NCI-H128 (cell line): Measurements from ENCODE around the gene EYA2.

Experiments
- DNase-seq: peaks from one replicate; lab custom pipeline; 2025; ENCODE audit not compliant: unreplicated experiment; lab: John Stamatoyannopoulos, UW

EYA2 gene

DNA sequence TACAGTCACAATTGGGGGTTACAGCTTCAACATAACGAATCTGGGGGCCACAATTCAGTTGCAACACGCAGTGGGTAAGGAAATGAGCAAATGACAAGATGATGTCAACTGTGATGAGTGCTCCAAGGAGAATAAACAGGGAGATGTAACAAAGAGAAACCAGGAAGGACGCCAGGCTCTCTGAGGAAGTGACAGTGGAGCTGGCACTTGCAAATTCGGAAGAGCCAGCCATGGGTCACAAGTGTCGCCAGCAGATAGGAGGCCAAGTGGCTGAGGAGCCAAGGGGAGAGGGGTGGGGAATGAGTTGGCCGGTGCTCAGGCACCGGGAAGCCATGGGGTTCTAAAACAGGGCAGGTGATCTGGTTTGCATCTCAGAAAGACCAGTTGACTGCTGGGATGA, 136.4 kb downstream of the EYA2 start:
- DNase-seq: no peak

DNA sequence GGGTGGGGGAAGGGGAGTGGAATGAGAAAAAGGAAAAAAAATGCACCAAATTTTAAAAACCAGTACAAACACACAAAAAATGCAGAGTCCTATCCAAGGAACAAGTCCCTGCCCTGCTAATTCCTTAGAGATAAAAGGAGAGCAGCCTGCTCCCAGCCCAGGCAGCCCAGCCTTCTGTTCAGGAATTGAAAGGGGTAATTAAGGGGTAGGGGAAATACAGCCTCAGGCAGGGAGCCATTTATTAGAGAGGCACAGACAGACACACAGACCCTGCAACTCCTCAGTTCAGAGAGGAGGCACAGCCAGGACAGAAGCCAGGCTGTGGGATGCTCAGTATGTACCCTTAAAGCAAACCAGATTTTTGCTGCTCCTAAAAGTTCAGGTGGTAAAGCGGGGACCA, 137.2 kb downstream of the EYA2 start:
- no peak for DNase-seq

DNA sequence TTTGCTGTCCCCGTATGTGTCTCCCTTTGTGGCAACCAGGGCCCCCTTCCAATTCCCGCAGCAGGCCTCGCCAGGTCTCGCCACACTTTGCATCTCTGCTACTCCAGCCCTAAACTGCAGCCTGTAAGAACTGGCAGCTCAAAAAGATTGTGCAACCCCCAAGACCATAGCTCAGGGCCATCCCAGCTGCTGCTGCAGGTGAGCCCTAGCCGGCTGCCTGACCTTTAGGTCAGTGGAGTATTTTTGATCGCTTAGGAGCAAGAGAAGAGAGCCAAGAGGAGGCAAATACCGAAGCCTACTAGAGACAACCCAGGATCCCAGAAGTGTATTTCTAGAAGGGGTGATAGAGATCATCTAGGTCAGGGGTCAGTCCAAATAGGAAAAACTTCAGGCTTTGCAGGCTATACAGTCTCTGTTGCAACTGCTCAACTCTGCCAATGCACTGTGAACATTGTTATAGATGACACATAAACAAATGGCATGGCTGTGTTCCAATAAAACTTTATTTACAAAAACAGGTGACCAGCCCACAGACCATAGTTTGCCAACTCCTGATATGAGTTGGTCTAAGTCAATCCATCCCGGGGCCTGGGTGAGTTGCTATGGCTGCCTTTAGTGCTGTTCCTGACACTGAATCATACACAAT, 138.4 kb downstream of the EYA2 start:
- DNase-seq: no peak

DNA sequence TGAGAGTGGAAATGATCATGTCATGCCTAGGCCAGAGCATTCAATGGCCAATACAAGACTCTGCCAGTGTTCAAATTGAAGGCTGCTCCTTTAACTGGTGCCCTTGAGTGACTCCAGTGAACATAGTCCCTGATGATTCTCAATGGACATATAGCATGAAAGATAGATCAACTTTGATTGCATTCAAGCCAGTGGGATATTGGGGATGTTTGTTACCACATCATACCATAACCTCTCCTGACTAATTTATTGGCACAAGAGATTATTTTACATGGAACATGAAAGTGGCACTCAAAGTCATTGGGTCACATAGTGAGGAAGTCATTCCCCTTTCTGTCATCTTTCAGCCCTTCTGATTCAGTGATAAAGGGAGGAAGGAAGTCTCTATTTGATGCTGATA, 139.0 kb downstream of the EYA2 start:
- no peak for DNase-seq

DNA sequence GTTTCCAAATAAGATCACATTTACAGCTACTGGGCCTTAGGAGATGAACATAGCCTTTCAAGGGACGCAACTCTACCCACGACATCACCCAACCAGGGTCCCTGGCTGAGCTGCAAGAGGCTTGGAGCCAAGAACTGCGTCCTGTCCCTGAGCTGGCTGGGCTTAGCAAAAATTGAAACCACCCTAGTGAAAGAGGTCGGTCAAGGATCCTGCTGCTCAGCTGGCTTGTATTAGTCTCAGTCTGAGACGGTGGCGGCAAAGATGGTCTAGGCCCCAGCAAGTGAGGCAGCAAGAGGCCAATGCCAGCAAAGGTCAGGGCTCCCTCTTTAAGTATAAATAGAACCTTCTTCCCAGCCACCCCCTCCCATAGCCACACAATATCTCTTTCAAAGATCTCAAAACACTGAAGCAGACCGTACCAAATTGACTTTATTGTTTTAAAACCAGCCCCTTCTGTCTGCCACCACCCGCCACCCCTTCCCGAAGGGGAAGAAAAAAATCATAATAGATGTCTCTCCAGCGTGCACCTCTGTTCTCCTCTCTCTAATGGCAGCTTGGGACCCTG, 140.5 kb downstream of the EYA2 start:
- no peak for DNase-seq

DNA sequence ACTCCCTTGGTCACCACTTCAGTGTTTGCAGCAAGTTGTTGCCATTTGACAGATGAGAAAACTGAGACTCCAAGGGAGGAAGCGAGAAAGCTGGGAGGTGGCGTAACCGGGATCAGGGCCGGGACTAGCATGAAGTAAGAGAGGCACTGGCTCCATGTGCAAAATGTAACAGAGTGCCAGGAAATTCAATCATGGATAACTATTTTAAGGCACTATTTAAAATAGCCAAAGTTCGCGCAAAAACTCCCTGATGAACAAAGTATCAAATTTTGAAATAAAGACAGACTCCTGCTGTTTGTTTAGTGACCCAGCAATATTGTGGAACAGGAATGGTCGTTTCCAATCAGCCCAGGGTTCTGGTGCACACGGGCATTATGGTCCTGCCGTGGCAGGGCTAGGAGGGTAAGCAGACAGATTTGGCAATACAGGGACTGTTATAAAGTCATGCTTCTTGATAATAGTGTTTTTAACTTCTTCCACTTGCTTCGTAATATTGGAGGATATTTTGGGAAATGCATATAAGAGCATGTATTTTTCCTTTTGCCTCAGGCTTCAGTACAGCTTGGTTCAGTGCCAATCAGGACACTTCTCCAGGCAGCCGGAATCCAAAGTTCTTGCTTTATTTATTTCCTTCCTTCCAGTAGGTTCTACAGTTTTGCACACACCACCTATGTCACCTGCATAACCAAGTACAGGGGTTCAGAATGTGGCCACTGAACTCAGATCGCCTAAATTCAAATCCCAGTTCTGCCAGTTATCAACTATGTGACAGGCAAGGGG, 141.6 kb downstream of the EYA2 start:
- no peak for DNase-seq

DNA sequence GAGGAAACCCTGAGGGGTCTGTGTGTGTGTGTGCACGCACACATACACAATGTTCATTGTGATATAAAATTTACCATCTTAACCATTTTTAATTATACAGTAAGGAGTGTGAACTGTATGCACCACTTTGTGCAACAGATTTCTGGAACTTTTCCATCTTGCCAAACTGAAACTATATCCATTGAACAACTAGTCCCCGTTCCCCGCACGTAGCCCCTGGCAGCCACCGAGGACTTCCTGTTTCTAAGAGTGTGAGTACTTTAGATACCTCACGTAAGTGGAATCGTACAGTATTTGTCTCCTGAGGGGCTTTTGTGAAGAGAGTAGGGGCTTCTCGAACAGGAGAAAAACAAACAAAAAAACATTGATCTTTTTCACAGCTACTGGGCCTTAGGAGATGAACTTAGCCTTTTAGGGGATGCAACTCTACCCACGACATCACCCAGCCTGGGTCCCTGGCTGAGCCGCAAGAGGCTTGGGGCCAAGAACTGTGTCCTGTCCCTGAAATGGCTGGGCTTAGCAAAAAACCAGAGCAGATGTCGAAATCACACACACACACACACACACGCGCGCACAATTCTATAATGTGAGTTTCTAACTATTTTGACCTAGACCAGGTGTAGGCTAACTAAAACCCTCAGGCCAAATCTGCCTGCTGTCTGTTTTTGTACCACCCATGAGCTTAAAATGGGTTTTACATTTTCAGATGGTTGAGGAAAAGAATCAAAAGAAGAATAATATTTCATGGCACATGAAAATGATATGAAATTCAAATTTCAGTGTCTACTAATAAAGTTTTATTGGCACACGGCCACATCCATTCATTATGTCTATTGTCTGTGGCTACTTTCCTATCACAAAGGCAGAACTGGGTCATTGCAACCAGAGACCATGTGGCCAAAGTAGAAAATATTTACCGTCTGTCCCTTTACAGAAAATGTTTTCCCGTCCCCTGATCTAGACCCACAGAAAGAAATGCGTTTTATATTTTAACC, 144.2 kb downstream of the EYA2 start:
- no peak for DNase-seq

DNA sequence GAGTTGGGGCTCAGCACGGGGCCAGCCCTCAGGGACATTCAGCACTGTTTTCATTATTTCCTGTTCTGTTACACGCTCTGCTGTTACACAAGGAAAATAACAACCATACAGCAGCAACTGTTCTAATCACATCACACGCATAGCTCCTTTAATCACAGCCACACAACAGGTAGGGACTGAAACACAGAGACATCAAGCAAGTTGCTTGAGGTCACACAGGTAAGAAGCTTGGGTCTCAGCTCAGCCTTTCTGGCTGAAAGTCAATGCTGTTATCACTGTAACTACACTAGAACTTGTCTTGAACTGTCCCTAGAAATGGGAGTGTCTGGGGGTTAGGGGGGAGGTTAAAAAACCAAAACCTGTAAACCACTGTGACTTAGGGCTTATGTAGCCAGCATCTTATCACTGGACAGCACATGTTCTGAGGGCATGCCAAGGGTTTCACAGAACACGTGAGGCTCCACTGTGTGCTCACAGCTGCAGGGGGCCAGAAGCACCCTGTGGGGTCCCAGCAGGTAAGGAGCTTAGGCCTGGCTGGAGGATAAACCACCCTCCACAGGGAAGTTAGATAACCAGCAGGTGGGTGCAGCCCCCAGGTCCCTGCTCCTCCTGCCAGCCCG, 146.0 kb downstream of the EYA2 start:
- DNase-seq: no peak

DNA sequence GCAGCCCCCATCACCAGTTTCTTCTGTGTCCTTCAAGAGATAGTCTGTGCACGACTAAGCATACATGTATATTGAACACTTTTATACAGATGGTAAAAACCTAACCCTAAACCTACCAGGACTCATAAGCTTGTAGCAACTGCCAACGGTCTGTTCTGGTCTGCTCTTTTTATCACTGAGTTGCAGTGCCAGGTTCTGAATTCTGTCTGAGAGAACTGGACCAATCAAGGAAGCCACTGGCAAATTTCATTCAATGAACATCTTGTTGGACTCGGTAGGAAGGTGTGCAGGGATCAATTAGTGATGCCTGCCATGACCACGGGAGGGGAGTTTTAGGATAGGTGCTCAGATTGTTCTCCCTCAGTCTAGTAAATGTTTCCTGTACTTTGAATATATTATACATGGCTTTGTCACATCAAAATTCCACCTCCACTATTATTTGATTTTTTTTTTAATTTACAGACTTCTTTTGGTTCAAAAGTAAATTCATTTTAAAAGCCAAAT, 146.8 kb downstream of the EYA2 start:
- no peak for DNase-seq

DNA sequence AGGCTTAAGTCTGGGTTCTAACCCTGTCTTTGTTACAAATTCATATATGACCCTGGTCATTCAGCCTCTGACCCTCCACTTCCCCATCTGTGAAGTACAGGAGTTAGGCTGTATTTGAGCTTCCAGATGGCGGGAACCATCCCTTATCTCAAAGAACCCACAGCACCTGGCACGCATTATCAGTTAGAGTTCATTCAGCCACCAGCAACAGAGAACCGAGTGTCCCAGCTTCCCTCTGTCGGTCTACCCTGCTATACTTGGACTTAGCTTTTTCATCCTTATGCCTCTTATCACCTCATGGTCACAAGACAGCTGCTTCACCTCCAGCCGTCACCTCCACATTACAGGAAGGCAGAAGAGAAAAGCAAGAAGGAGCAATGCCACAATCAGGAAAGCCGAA, 147.8 kb downstream of the EYA2 start:
- DNase-seq: no peak

DNA sequence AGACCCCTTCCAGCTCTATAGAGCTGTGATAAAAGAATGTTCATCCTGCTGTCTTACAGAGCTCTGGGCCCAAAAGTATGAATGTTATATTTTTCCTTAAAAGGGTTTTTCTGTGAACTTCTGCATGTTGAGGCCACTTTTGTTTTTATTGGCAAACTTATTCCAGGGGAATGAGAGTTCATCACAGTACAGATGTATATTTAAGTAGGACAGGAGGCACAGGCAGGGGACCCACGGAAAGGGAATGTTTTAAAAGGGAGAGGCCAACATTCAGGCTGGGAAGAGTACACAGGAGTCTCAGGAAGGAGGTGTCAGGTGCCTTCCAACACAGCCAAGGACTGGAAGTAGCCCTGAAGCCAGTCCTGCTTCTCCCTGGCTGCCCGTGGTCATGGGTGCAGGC, 148.4 kb downstream of the EYA2 start:
- no peak for DNase-seq

DNA sequence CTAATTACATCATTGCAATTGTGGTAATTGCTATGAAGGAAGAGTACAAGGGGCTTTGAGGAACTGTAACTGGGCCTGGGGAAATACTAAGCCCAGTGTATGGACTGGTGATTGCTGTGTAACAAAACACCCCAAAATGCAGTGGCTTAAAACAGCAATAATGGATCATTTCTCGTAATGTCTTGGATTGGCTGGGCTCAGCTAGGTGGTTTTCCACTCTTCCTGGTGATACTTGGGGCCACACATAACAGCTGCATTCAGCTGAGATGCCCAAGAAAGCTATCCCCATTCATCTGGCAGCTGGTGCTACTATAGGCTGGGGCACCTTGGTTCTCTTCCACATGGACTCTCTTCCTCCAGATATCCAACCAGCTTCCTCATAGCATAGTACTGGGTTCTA, 150.3 kb downstream of the EYA2 start:
- no peak for DNase-seq

DNA sequence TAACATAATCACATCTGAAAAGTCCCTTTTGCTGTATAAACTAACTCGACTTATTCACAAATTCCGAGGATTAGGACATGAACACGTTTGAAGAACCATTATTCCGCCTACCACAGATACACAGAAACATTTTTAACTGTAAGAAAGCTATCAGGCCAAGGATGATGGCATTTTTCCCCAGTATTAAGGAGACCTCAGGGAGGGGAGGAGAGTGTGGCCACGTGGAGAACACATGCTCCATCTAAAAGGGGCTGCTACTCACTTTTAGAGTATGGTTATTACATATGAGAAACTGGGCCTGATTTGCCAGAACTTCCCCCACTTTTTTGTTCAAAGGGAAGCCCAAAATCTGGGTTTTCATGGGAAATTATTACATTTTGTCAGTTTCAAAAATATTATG, 153.4 kb downstream of the EYA2 start:
- DNase-seq: no peak

DNA sequence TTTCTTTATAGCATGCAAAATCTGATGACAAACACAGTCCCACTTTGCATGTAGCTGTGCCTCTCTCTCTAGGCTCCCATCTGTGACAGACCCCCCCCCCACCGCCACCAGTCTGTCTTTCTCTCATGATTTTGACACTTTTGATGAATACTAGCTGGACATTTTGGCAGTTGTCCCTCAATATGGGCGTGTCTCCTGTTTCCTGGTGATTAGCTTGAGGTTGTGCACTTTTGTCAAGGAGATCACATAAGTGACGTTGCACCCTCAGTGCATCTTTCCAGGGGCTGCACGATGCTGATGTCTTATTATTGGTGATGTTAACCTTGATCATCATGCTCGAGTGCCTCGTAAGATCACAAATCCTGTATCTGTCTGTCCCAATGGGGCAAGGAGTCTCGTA, 155.1 kb downstream of the EYA2 start:
- no peak for DNase-seq

DNA sequence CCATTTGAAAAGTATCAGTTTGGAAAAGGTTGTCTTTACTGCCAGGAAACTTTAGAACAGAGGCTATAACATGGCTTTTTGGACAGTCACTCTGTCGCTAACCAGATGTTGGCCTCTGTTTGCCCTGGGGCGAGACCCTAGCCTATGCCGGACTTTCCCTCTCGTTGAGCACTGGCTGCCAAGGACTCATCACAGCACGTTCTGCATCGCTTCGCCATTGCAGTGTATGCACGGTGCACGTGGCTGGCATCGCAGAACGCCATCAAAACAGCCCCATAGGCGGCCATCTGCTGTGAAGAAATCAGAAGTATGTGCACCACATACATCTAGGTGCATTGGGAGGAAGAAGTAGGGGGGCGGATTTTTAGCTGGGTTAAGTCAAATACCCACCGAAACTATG, 156.4 kb downstream of the EYA2 start:
- DNase-seq: no peak

DNA sequence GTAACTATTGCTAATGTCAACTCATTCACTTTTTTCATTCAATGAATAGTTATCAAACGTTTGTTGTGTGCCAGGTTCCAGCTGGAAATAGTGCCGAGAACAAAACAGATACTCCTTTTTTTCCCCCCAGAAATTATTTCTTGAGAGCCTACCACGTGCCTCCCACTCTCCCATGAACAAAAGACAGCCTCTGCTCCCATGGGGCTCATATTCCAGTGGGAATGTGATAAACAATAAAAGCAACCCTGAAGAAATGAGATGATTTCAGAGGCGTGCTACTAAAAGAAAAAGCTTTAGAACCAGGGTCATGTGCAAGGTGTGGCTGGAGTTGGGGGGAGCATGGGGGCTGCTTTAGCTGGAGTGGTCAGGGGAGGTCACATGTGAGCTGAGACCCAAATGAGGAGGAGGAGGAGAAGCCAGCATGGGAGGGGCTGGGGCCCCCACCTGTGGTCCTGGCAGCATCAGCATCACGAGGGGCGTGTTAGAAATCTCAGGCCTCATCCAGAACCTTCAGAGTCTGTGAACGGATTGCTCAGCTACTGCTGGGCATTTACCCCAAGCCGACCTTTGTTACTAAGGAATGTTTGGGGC, 157.4 kb downstream of the EYA2 start:
- DNase-seq: no peak

DNA sequence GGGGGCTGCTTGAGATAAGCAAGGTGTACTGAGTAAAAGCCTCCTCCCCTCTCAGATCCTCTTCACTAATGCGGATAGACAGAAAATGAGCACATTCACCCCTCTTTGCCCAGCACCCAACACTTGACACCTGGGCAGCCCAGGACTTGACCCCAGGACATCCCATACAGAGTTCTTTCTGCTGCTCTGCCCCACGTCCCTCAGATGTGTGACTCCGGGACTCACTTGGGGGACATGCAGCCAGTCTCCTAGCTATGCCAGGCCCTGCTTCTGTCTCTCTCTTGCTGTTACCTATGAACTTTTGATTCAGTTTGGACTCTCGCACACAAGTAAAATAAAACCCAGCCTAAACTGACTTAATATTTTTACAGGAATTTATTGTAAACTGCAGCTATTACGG, 159.9 kb downstream of the EYA2 start:
- no peak for DNase-seq

DNA sequence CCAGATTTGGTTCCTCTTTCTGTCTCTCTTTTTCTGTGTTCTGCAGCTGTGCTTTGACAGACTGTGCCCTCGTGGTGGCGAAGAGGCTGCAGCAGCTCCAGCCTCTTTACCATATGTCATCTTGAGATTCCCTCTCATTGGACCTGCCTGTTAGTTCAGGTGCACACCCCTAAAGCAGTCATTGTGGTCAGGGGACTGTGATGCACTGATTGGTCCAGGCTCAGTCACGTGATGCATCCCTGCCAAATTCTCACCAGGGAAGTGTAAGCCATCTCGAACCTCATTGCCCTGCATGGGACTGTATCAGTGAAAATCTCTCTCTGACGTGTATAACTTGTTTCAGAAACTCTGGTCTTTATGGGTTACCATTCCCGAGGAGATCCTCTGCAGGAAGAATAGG, 160.3 kb downstream of the EYA2 start:
- DNase-seq: no peak

DNA sequence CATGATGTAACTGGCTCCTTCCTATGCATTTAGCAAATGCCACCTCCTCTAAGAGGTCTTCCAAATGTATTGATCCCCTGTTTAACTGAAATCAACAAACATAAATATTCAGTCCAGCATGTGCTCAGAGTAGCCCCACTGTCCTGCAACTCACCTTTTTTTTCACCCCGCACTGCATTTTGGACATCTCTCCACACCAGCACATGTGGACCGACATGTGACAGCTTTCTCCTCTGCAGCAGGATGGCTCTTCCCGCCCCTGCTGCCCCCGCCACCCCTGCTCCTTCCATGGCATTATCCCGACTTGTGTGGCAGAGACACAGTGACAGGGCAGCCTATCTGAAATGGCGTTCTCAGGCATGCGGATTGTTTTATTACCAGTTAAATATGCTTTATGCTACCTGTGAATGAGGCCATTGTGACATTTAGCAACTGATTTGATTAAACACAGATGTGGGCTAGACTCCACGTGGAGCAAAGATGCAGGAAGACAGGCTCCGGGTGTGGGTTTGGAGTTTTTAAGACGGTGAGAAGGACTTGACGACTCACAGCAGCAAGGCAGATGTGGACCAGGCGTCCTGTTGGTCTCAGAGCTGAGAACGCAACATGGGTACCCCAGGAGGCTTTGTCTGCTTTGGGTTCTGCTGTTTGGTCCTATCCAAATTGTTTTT, 161.2 kb downstream of the EYA2 start:
- DNase-seq: no peak

DNA sequence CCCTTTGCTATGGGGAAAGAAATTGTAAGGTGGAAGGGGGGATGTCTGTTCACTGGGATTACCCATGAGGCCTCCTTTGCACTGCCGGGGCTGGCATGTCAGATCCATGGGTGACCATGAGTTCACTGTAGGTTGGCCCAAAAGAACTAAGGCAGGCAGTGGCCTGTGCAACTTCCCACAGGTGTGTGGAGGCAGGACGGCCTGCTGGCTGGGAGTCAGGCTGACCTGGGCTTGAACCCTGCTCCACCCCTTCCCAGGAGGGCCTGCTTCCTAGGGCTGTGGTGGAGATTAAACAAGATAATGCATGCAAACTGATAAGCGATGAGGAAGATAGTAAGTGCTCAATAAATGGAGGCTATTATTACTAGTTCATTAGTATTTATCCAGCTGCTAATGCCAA, 163.0 kb downstream of the EYA2 start:
- no peak for DNase-seq
